SK-N-MC (cell line): Measurements from ENCODE around the gene PSMB1.

Experiments used
- EZH2 ChIP-seq: fragments of 200-600 bp; sonication (generic); IDR thresholded peaks from one replicate; pipeline ENCODE4 v1.6.1; 2017; ENCODE audit warnings: antibody characterized with exemption
- FOXP2 ChIP-seq: optimal IDR thresholded peaks from 2 replicates; pipeline ENCODE3; 2011; ENCODE audit warnings: mild to moderate bottlenecking, moderate library complexity; ENCODE audit not compliant: insufficient read depth; ENCODE audit errors: extremely low read length, control extremely low read depth
- POLR2AphosphoS5 ChIP-seq: IDR thresholded peaks from 2 replicates; pipeline ENCODE4 v1.6.1; 2012; ENCODE audit warnings: mild to moderate bottlenecking, low read depth, low read length, borderline replicate concordance

DNA sequence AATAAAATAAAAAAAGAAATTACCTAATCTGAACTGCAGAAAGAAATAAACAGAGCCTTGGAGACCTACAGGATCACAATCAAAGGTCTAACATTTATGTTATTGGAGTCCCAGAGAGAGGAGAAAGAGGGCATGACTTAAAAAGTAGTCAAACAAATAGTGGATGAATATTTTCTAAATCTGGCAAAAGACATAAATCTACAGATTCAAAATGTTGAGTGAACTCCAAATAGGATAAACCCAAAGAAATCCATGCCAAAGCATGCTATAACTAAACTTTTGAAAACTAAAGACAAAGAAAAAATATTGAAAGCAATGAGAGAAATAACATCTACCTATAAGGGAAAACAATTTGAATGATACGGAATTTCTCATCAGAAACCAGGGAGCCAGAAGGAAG, 38.2 kb downstream of the PSMB1 start:
- no peak for TF ChIP-seq POLR2AphosphoS5
- TF ChIP-seq EZH2, result no peak
- no peak for TF ChIP-seq FOXP2
